HCT116 (cell line): ENCODE data around the gene OTOG.

Experiments
- MAX ChIP-seq: IDR thresholded peaks from 2 replicates; pipeline ENCODE4 v1.6.1; 2012
- POLR2AphosphoS5 ChIP-seq: IDR thresholded peaks from 2 replicates; pipeline ENCODE4 v1.6.1; 2011; ENCODE audit warnings: mild to moderate bottlenecking, low read depth, low read length, moderate library complexity
- SIN3A ChIP-seq: IDR thresholded peaks from 2 replicates; pipeline ENCODE4 v1.6.1; 2012; ENCODE audit warnings: low read depth
- ZBTB33 ChIP-seq: IDR thresholded peaks from 2 replicates; pipeline ENCODE4 v1.6.1; 2011; ENCODE audit warnings: mild to moderate bottlenecking, low read length, moderate library complexity; ENCODE audit not compliant: insufficient replicate concordance; ENCODE audit errors: extremely low read depth
- ZFX ChIP-seq: fragments of 450-650 bp; IDR thresholded peaks from 2 replicates; pipeline ENCODE4 v1.6.1; 2017
- TF ChIP-seq, protein P1 (sequence below), 3 experiments: fragments of 200-600 bp in 1 of 3; sonication (generic) in 1 of 3; IDR thresholded peaks in 2 of 3; conservative IDR thresholded peaks in 1 of 3; 2 replicates each; pipeline ENCODE4 v1.5.1; 2012 to 2017; ENCODE audit warnings: low read depth in 2 of 3, low read length in 2 of 3, antibody characterized with exemption in 1 of 3, borderline replicate concordance in 1 of 3, control low read depth in 1 of 3, mild to moderate bottlenecking in 1 of 3, mixed read lengths in 1 of 3, mixed run types in 1 of 3, moderate library complexity in 1 of 3; ENCODE audit not compliant: insufficient read depth in 1 of 3

DNA sequence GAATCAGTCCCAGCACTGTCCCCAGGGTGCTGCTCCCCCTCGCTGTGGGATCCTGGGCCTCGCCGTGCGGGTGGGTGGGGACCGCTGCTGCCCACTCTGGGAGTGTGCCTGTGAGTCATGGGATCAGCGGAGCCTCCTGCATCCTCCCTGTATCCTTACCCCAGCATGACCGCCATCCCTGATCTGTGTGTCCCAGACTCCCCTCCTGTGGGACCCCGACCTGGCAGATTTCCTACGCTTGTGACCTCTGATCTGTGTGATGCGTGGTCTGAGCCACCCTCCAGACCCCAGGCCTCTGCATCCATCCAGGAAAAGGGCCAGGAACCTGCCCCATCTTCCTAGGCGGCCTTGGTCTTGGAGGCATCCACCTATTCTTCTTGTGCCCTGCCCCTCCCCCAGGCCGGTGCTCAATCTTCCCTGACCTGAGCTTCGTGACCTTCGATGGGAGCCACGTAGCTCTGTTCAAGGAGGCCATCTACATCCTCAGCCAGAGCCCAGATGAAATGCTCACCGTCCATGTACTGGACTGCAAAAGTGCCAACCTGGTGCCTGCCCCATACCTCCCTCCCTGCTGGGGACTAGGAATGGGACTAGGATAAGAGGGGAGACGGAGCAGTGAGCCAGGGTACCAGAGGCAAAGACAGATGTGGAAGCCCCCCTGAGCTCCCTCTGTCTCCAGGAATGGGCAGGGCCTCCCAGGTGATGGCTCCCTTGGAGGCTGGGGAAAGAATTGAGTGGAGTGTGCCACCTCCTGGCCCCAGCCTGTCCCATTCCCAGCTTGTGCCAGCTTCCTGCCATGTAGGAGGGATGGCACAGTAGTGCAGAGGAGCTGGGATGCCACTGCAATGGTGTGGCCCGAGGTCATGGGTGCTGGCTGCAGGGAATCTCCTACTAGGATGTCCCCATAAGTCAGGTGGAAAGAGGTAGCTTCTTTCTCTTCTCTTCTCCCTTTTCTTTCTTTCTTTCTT lies 65.4 kb downstream of the OTOG start:
- TF ChIP-seq, protein P1, sequence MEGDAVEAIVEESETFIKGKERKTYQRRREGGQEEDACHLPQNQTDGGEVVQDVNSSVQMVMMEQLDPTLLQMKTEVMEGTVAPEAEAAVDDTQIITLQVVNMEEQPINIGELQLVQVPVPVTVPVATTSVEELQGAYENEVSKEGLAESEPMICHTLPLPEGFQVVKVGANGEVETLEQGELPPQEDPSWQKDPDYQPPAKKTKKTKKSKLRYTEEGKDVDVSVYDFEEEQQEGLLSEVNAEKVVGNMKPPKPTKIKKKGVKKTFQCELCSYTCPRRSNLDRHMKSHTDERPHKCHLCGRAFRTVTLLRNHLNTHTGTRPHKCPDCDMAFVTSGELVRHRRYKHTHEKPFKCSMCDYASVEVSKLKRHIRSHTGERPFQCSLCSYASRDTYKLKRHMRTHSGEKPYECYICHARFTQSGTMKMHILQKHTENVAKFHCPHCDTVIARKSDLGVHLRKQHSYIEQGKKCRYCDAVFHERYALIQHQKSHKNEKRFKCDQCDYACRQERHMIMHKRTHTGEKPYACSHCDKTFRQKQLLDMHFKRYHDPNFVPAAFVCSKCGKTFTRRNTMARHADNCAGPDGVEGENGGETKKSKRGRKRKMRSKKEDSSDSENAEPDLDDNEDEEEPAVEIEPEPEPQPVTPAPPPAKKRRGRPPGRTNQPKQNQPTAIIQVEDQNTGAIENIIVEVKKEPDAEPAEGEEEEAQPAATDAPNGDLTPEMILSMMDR (IDR thresholded peaks at IDR 0.05 in 2 of 3, conservative IDR thresholded peaks at IDR 0.05 in 1 of 3; ENCODE audit: borderline replicate concordance in 1 of 3, insufficient read depth in 1 of 3, low read depth in 2 of 3, low read length in 2 of 3) = no peak
- TF ChIP-seq ZBTB33 (no peak), POLR2AphosphoS5 (no peak), SIN3A (no peak), MAX (no peak), ZFX (no peak)
